ENCODE results near the gene GSTO2.

GSTO2 gene

DNA sequence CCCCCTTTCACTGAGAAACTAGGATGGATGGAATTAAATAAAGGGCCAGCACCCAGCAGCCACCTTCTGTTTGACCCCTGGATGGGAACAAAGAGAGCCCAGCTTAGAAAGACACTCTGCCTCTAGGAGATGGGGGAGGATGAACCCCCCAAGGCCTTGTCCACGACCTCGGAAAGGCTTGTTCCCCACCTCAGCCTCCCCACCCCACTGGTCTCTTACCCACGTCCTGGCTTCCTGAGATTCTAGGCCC lies 59.6 kb downstream of the GSTO2 start:
- Histone ChIP-seq H2AFZ (ENCODE audit: low read length) (no peak overlapping the region), H3K9ac (ENCODE audit: low read length) (no peak overlapping the region), H3K4me2 (ENCODE audit: low read depth, low read length) (no peak overlapping the region), H3F3A (ENCODE audit: insufficient read depth, low read length) (no peaks in the 10 kb centered on the region), H4K20me1 (ENCODE audit: insufficient read depth, low read length) (no peaks in the 10 kb centered on the region), H3K27me3 (replicated peaks; ENCODE audit: insufficient read depth, low read length) (no peaks in the 10 kb centered on the region), H3K4me3 (ENCODE audit: low read length) (no peak overlapping the region), H3K9me3 (replicated peaks; ENCODE audit: insufficient read depth, low read length) (no peaks in the 10 kb centered on the region), H3K9me2 (replicated peaks; ENCODE audit: insufficient read depth, low read length) (no peaks in the 10 kb centered on the region), H3K79me2 (ENCODE audit: low read length) (peaks cover 86% of the 10 kb centered on the region), H3K27ac (ENCODE audit: low read length) (no peak overlapping the region), H3K4me1 (ENCODE audit: low read length) (no peaks in the 10 kb centered on the region), H3K36me3 (replicated peaks; ENCODE audit: insufficient read depth, low read length) (no peaks in the 10 kb centered on the region)
- TF ChIP-seq, protein P1, sequence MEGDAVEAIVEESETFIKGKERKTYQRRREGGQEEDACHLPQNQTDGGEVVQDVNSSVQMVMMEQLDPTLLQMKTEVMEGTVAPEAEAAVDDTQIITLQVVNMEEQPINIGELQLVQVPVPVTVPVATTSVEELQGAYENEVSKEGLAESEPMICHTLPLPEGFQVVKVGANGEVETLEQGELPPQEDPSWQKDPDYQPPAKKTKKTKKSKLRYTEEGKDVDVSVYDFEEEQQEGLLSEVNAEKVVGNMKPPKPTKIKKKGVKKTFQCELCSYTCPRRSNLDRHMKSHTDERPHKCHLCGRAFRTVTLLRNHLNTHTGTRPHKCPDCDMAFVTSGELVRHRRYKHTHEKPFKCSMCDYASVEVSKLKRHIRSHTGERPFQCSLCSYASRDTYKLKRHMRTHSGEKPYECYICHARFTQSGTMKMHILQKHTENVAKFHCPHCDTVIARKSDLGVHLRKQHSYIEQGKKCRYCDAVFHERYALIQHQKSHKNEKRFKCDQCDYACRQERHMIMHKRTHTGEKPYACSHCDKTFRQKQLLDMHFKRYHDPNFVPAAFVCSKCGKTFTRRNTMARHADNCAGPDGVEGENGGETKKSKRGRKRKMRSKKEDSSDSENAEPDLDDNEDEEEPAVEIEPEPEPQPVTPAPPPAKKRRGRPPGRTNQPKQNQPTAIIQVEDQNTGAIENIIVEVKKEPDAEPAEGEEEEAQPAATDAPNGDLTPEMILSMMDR (IDR thresholded peaks at IDR 0.05; ENCODE audit: low read length) = no peak
- TF ChIP-seq EZH2 (optimal IDR thresholded peaks at IDR 0.05; ENCODE audit: low read depth, low read length) (no peak), EZH2phosphoT487 (IDR thresholded peaks at IDR 0.05; ENCODE audit: low read length) (no peak)
- no peak for DNase-seq

- no peak overlapping the region for H3K27ac ChIP-seq (ENCODE audit: low read length)
- H3K4me1 ChIP-seq (ENCODE audit: low read length) = no peaks in the 10 kb centered on the region
- no peaks in the 10 kb centered on the region for H3F3A ChIP-seq (ENCODE audit: insufficient read depth, low read length)
- no peaks in the 10 kb centered on the region for H3K36me3 ChIP-seq (replicated peaks; ENCODE audit: insufficient read depth, low read length)
- no peaks in the 10 kb centered on the region for H3K27me3 ChIP-seq (replicated peaks; ENCODE audit: insufficient read depth, low read length)
- H3K9me3 ChIP-seq (replicated peaks; ENCODE audit: insufficient read depth, low read length) = no peaks in the 10 kb centered on the region
- H3K9ac ChIP-seq (ENCODE audit: low read length) = no peak overlapping the region
- no peak overlapping the region for H3K4me2 ChIP-seq (ENCODE audit: low read depth, low read length)
- no peak overlapping the region for H2AFZ ChIP-seq (ENCODE audit: low read length)
- DNase-seq = no peak
- no peaks in the 10 kb centered on the region for H4K20me1 ChIP-seq (ENCODE audit: insufficient read depth, low read length)
- H3K79me2 ChIP-seq (ENCODE audit: low read length) = peaks cover 89% of the 10 kb centered on the region
- no peaks in the 10 kb centered on the region for H3K9me2 ChIP-seq (replicated peaks; ENCODE audit: insufficient read depth, low read length)
- no peak for TF ChIP-seq EZH2 (optimal IDR thresholded peaks at IDR 0.05; ENCODE audit: low read depth, low read length)
- TF ChIP-seq EZH2phosphoT487 (IDR thresholded peaks at IDR 0.05; ENCODE audit: low read length) = no peak
- TF ChIP-seq, protein P1 (IDR thresholded peaks at IDR 0.05; ENCODE audit: low read length) = no peak
- no peak overlapping the region for H3K4me3 ChIP-seq (ENCODE audit: low read length)
These were observed 60.1 kb downstream of the GSTO2 start for GRCh38 chr10:104328896-104329710.

GRCh38 chr10:104329735-104330134 lies 60.8 kb downstream of the GSTO2 start:
- H3K9me3 ChIP-seq (replicated peaks; ENCODE audit: insufficient read depth, low read length) = no peaks in the 10 kb centered on the region
- no peaks in the 10 kb centered on the region for H3K27me3 ChIP-seq (replicated peaks; ENCODE audit: insufficient read depth, low read length)
- no peak for DNase-seq
- H3K4me1 ChIP-seq (ENCODE audit: low read length) = no peaks in the 10 kb centered on the region
- H2AFZ ChIP-seq (ENCODE audit: low read length) = no peak overlapping the region
- H3F3A ChIP-seq (ENCODE audit: insufficient read depth, low read length) = no peaks in the 10 kb centered on the region
- H3K9me2 ChIP-seq (replicated peaks; ENCODE audit: insufficient read depth, low read length) = no peaks in the 10 kb centered on the region
- no peaks in the 10 kb centered on the region for H3K36me3 ChIP-seq (replicated peaks; ENCODE audit: insufficient read depth, low read length)
- TF ChIP-seq EZH2phosphoT487 (IDR thresholded peaks at IDR 0.05; ENCODE audit: low read length) = no peak
- TF ChIP-seq, protein P1 (IDR thresholded peaks at IDR 0.05; ENCODE audit: low read length) = no peak
- TF ChIP-seq EZH2 (optimal IDR thresholded peaks at IDR 0.05; ENCODE audit: low read depth, low read length) = no peak
- no peak overlapping the region for H3K4me2 ChIP-seq (ENCODE audit: low read depth, low read length)
- peaks cover 90% of the 10 kb centered on the region for H3K79me2 ChIP-seq (ENCODE audit: low read length)
- no peaks in the 10 kb centered on the region for H4K20me1 ChIP-seq (ENCODE audit: insufficient read depth, low read length)
- H3K9ac ChIP-seq (ENCODE audit: low read length) = no peak overlapping the region
- H3K4me3 ChIP-seq (ENCODE audit: low read length) = no peak overlapping the region
- H3K27ac ChIP-seq (ENCODE audit: low read length) = no peak overlapping the region

All from MM.1S (cell line).